ENCODE results near the gene KLHL29. TPM values are rescaled to one million over a fixed set of nuclear protein-coding genes. Genes with fewer than 3 reads are reported as not detected.
A peak's percentile ranks its signal among the peaks of the same experiment; 100 is the strongest.

The KLHL29 gene
- total RNA-seq, 1 experiment from 2014 or later: 5.2 TPM

DNA sequence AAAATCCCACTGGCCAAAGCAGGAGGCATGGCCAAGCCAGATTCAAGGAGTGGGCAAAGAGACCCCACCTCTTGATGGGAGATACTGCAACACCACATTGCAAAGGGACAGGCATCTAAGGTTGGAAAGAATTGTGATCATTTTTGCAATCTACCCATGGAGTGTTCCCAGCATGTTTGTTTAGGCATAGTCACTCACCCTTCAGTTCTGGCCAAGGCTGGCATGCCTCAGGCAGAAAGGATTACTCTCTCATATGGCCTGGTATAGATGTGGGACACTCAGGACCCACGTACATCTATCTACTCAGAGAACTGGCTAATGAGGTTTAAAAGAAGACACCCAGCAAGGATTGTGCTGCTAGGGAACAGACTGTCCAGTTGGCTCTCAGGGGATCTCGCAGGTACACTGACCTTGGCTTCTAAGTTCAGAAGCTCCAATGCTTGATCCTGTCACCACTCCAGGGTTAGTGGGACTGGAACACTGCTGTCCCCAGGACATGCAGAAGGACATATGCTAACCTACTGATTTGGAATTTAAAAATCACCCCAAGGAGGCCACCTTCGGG is 183.7 kb downstream of the KLHL29 start:
- DNase-seq (ENCODE audit: low read depth): no peak

GRCh38 chr2:23569761-23570365 is 184.9 kb downstream of the KLHL29 start:
- no peak for DNase-seq (ENCODE audit: low read depth)

- DNase-seq (ENCODE audit: low read depth): no peak
Measured at GRCh38 chr2:23571085-23571484, 186.1 kb downstream of the KLHL29 start.

- no peak for DNase-seq (ENCODE audit: low read depth)
Measured at GRCh38 chr2:23571527-23572282, 186.7 kb downstream of the KLHL29 start.

GRCh38 chr2:23574919-23575654 is 190.1 kb downstream of the KLHL29 start:
- no peak for DNase-seq (ENCODE audit: low read depth)

GRCh38 chr2:23578964-23579671 is 194.1 kb downstream of the KLHL29 start:
- peak; percentile 17 for DNase-seq (ENCODE audit: low read depth)

DNA sequence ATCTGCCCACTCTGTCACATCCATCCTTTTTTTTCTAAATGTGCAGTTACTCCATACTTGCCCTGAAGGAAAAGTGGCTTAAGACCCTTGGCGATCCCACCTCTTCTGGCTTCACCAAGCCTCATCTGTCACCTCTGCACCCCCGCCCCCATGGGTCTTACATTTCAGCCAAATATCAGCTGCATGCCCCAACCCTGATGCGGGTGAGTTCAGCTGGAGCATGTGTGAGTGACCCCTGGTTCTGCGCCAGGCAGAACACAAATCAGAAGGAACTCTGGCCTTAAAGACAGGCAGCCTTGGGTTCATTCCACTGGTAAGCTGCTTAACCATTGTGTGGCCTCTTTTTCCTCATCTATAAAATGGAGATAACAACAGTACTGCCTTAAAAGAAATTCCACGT is 194.7 kb downstream of the KLHL29 start:
- DNase-seq (ENCODE audit: low read depth): no peak

- DNase-seq (ENCODE audit: low read depth): no peak
Measured at GRCh38 chr2:23583467-23583866, 198.5 kb downstream of the KLHL29 start.

- DNase-seq (ENCODE audit: low read depth): peak; percentile 49
Measured at GRCh38 chr2:23584054-23584745, 199.2 kb downstream of the KLHL29 start.

DNA sequence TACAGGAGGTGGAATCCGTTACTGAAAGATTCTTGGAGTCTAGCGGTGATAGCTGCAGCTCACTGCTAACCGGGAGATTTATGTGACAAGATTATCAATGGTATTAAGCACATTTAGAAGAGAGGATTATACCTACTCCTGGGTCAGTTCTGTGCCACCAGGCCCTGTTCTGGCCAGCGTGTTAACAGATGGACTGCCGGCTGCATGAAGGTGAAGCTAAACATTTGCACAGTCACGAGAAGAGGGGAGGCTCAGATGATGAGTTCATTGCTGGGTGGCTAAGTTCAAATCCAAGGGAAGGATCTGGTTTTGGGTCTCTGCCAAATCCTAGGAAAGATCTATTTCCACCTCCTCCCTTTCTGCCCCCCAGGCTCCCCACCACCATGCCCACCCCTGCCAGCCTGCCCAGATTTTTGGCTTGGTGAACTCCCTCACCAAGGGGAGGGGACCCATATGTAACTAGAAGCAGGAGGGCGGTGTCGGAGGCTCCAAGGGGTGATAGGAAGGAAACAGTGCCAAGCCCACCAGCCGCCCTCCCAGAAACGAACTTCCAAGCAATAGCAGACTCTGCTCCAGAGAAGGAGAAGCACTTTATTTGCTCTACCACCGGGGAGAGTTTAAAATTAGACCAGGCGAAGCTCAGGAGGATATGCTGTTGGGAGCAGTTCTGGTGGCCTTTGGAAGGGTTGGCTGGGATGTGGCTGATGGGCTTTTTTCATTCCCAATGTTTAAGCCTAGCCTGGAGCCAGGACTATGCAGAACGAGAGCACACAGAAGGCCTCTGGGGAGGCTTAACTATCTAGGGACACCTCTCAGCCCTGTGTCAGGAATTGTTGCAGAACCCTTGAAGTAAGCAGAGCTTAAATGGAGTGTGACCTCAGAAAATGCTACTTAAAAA is 200.5 kb downstream of the KLHL29 start:
- DNase-seq (ENCODE audit: low read depth): no peak

GRCh38 chr2:23586741-23587306 is 201.8 kb downstream of the KLHL29 start:
- no peak for DNase-seq (ENCODE audit: low read depth)

DNA sequence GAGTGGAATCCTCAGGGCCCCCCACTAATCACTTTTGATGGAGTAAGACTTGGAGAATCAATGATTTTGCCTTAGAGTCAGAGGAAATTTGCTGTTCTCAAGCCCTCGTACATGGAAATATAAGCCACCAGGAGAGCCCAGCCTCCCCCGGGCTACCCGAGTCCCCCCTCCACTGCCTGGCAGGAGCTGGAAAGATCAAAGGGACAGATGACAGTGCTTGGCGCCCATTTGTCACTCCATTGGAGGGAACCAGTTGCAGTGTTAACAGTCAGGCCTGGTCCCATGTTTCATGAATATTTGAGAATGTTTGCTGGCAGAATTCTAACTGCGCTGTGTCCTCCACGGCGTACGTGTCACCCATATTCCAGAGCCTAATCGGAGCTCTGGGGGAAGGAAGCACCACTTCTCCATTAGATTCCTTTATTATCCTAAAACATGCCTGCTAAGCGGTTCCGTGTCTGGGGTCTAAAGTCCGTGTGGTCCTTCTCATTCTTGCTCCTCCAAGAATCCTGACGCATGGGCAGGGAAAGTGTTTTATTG is 202.4 kb downstream of the KLHL29 start:
- no peak for DNase-seq (ENCODE audit: low read depth)

GRCh38 chr2:23588106-23588505 is 203.1 kb downstream of the KLHL29 start:
- no peak for DNase-seq (ENCODE audit: low read depth)

GRCh38 chr2:23588508-23589201 is 203.7 kb downstream of the KLHL29 start:
- DNase-seq (ENCODE audit: low read depth): no peak

GRCh38 chr2:23589220-23589647 is 204.3 kb downstream of the KLHL29 start:
- no peak for DNase-seq (ENCODE audit: low read depth)

- peak; percentile 54 for DNase-seq (ENCODE audit: low read depth)
Measured at GRCh38 chr2:23589739-23590138, 204.8 kb downstream of the KLHL29 start.

DNA sequence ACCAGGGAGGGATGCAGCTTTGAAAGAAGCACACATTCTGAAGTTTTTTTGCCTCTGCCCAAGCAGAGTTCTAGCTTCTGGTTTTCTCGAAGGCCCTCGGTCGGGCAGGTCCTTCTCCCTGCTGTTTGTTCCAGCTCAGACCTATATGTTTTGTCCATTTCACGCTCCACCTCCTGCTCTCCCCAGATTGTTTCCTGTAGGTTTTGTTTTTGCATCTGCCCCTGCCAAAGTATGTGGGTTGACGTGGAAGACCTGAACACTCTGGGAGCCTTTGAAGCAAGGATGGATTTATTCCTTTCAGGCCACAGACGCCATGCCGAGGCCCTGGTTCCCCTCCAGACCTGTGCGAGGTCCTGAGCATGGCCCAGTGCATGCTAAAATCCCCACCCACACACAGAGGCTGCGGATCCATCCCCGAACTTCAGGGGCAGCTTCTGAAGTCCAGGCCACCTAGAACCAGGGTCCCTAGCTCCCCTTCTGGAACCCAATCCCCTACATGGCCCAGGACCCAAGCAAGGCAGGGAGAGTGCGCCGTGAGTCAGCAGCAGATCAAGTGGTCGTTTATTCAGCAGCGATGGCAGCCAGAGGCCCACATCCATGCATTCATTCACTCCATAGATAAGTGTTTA is 205.4 kb downstream of the KLHL29 start:
- no peak for DNase-seq (ENCODE audit: low read depth)

DNA sequence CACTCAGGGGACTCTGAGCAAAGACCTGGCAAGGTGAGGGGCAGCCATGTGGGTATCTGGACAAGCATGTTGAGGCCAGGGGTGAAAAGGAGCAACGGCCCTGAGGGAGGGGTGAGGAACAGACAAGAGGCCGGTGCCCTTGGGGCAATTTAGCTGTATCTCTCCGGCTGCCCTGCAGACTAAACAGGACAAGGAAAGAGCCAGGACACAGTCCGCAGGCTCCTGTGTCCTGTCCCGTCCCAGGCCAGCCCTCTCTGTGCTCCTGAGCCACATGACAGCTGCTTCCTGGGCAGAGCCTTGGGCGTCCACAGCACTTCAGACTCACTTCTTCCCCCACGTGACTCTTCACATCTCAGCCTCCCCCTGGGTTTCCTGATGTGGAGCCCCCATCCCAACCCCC is 206.1 kb downstream of the KLHL29 start:
- DNase-seq (ENCODE audit: low read depth): no peak

Measured in LHCN-M2 (cell line).